Gastrocnemius medialis (tissue), 4 donors: Measurements from ENCODE around the gene PTX4. TPM values are rescaled to one million over a fixed set of nuclear protein-coding genes. Genes with fewer than 3 reads are reported as not detected.

Source experiments
- ATAC-seq, 2 donors: fragments of 150-250 bp; one replicate each; pipeline ENCODE4 v1.9.1; 2016
- DNase-seq, 2 donors: peaks; one replicate each; pipeline ENCODE4 v3.0.0-alpha.2; 2019
- H3K27ac ChIP-seq, 4 donors: fragments of 200-600 bp; sonication (generic); 1 replicate in 1 of 4; 2 replicates in 3 of 4; pipeline ENCODE4 v1.5.1; 2016 to 2018; ENCODE audit warnings: mild to moderate bottlenecking in 2 of 4, moderate library complexity in 1 of 4
- H3K27me3 ChIP-seq, 3 donors: fragments of 200-600 bp; sonication (generic) in 2 of 3; 1 replicate in 1 of 3; 2 replicates in 2 of 3; pipeline versions ENCODE4 v1.5.1 to v1.6.0; 2016 to 2019; ENCODE audit warnings: mild to moderate bottlenecking in 1 of 3, moderate library complexity in 1 of 3
- H3K36me3 ChIP-seq, 2 donors: fragments of 200-600 bp; sonication (generic) in 1 of 2; one replicate each; pipeline ENCODE4 v1.5.1; 2017 to 2018
- H3K4me1 ChIP-seq, 2 donors: fragments of 200-600 bp; sonication (generic) in 1 of 2; one replicate each; pipeline ENCODE4 v1.5.1; 2016 to 2017; ENCODE audit warnings: mild to moderate bottlenecking in 2 of 2
- H3K4me3 ChIP-seq, 4 donors: fragments of 200-600 bp; sonication (generic) in 3 of 4; 1 replicate in 1 of 4; 2 replicates in 3 of 4; pipeline ENCODE4 v1.5.1; 2016 to 2019; ENCODE audit warnings: mild to moderate bottlenecking in 2 of 4
- H3K9me3 ChIP-seq, 3 donors: fragments of 200-600 bp; sonication (generic) in 2 of 3; 1 replicate in 1 of 3; 2 replicates in 2 of 3; pipeline ENCODE4 v1.5.1; 2016 to 2019
- CTCF ChIP-seq, 5 experiments: fragments of 450-650 bp in 3 of 5; fragments of 200-600 bp in 2 of 5; sonication (generic) in 2 of 5; IDR thresholded peaks in 4 of 5; conservative IDR thresholded peaks in 1 of 5; 1 replicate in 4 of 5; 2 replicates in 1 of 5; pipeline ENCODE4 v1.5.1; 2016 to 2019; ENCODE audit warnings: antibody characterized with exemption in 5 of 5, mild to moderate bottlenecking in 3 of 5, moderate library complexity in 3 of 5
- POLR2A ChIP-seq, 2 donors: fragments of 450-650 bp; IDR thresholded peaks; one replicate each; pipeline ENCODE4 v1.6.1; 2017; ENCODE audit warnings: antibody characterized with exemption in 2 of 2, mild to moderate bottlenecking in 2 of 2, moderate library complexity in 2 of 2
- in situ Hi-C, 4 donors: fragments of 200-750 bp; cut with MboI; loops; one replicate each; pipeline versions ENCODE4 v1.15.0 to v1.8.0; 2017; ENCODE audit warnings: low sequenced_read_pairs in 4 of 4
- intact Hi-C: fragments of 100-400 bp; cut with DNase I; formaldehyde crosslinking; loops from one replicate; pipeline ENCODE4 v1.15.1; 2023; ENCODE audit warnings: low total_unique reads
- total RNA-seq, 4 donors: library from RNA; depleted of rRNA; stranded (reverse); fragments of >200 nt; gene quantifications; one replicate each; pipeline versions ENCODE4 v1.1.0 to v1.2.3, GENCODE V29; 2016

Gene PTX4
- total RNA-seq, 4 donors from 2014 or later: 0.41 TPM; not detected in 3

- in situ Hi-C loops: no loop called here
- Histone ChIP-seq H3K36me3 (peaks cover 0 to 87% of the 10 kb centered on the region in 2 donors), H3K27me3 (no peaks in the 10 kb centered on the region), H3K9me3 (no peaks in the 10 kb centered on the region), H3K4me1 (no peaks in the 10 kb centered on the region), H3K27ac (no peak overlapping the region), H3K4me3 (no peak overlapping the region)
- TF ChIP-seq CTCF (IDR thresholded peaks at IDR 0.05 in 4 of 5, conservative IDR thresholded peaks at IDR 0.05 in 1 of 5): no peak
- TF ChIP-seq POLR2A (IDR thresholded peaks at IDR 0.05): no peak
- DNase-seq: no peak
- ATAC-seq: no peak
- intact Hi-C loops: no loop called here
These were observed 39.4 kb downstream of the PTX4 start for GRCh38 chr16:1449201-1449788.

GRCh38 chr16:1448536-1449116 is 40.1 kb downstream of the PTX4 start:
- no peak for TF ChIP-seq CTCF (IDR thresholded peaks at IDR 0.05 in 4 of 5, conservative IDR thresholded peaks at IDR 0.05 in 1 of 5)
- TF ChIP-seq POLR2A (IDR thresholded peaks at IDR 0.05): no peak
- in situ Hi-C loops: no loop called here
- H3K9me3 ChIP-seq: no peaks in the 10 kb centered on the region
- no peak overlapping the region for H3K27ac ChIP-seq
- no peak for DNase-seq
- H3K4me1 ChIP-seq: no peaks in the 10 kb centered on the region
- no peak overlapping the region for H3K4me3 ChIP-seq
- peaks cover 0 to 81% of the 10 kb centered on the region in 2 donors for H3K36me3 ChIP-seq
- no peaks in the 10 kb centered on the region for H3K27me3 ChIP-seq
- no peak for ATAC-seq
- intact Hi-C loops: no loop called here

GRCh38 chr16:1447965-1448364 is 40.8 kb downstream of the PTX4 start:
- ATAC-seq: no peak
- TF ChIP-seq POLR2A (IDR thresholded peaks at IDR 0.05) (no peak), CTCF (IDR thresholded peaks at IDR 0.05 in 4 of 5, conservative IDR thresholded peaks at IDR 0.05 in 1 of 5) (no peak)

GRCh38 chr16:1446296-1447080 is 42.3 kb downstream of the PTX4 start:
- intact Hi-C loops (no loop called here), in situ Hi-C loops (no loop called here)
- no peak overlapping the region for H3K27ac ChIP-seq
- H3K4me1 ChIP-seq: no peaks in the 10 kb centered on the region
- no peak overlapping the region for H3K4me3 ChIP-seq
- ATAC-seq: no peak
- no peak for TF ChIP-seq POLR2A (IDR thresholded peaks at IDR 0.05)
- no peak for TF ChIP-seq CTCF (IDR thresholded peaks at IDR 0.05 in 4 of 5, conservative IDR thresholded peaks at IDR 0.05 in 1 of 5)
- no peaks in the 10 kb centered on the region for H3K27me3 ChIP-seq
- DNase-seq: no peak
- no peaks in the 10 kb centered on the region for H3K9me3 ChIP-seq
- peaks cover 0 to 59% of the 10 kb centered on the region in 2 donors for H3K36me3 ChIP-seq

More at GRCh38 chr16:1447965-1448364, 40.8 kb downstream of the PTX4 start:
- in situ Hi-C loops (no loop called here), intact Hi-C loops (no loop called here)
- Histone ChIP-seq H3K4me3 (no peak overlapping the region), H3K4me1 (no peaks in the 10 kb centered on the region), H3K27ac (no peak overlapping the region), H3K36me3 (peaks cover 0 to 74% of the 10 kb centered on the region in 2 donors), H3K27me3 (no peaks in the 10 kb centered on the region), H3K9me3 (no peaks in the 10 kb centered on the region)
- no peak for DNase-seq
